ENCODE measurements around the gene PBX1.

Gene PBX1

GRCh38 chr1:164622068-164622845 is 63.3 kb downstream of the PBX1 start:
- DNase-seq: no peak

- no peak for DNase-seq
Measured at GRCh38 chr1:164623805-164624204, 64.8 kb downstream of the PBX1 start.

- no peak for DNase-seq
Measured at GRCh38 chr1:164624400-164624799, 65.4 kb downstream of the PBX1 start.

GRCh38 chr1:164625004-164625617 is 66.1 kb downstream of the PBX1 start:
- DNase-seq: no peak

GRCh38 chr1:164628772-164629171 is 69.8 kb downstream of the PBX1 start:
- DNase-seq: no peak

GRCh38 chr1:164629971-164630370 is 71.0 kb downstream of the PBX1 start:
- no peak for DNase-seq

- DNase-seq: peak; percentile 66
Measured at GRCh38 chr1:164630626-164631396, 71.8 kb downstream of the PBX1 start.

- DNase-seq: no peak
Measured at GRCh38 chr1:164631751-164632150, 72.8 kb downstream of the PBX1 start.

GRCh38 chr1:164633997-164634396 is 75.0 kb downstream of the PBX1 start:
- DNase-seq: no peak

GRCh38 chr1:164635059-164635802 is 76.2 kb downstream of the PBX1 start:
- no peak for DNase-seq

- no peak for DNase-seq
Measured at GRCh38 chr1:164635803-164636731, 77.1 kb downstream of the PBX1 start.

- DNase-seq: peak; percentile 18
Measured at GRCh38 chr1:164636757-164637156, 77.8 kb downstream of the PBX1 start.

- DNase-seq: peak; percentile 58
Measured at GRCh38 chr1:164637461-164638375, 78.7 kb downstream of the PBX1 start.

GRCh38 chr1:164638492-164639202 is 79.7 kb downstream of the PBX1 start:
- DNase-seq: no peak

GRCh38 chr1:164640686-164641352 is 81.8 kb downstream of the PBX1 start:
- DNase-seq: no peak

GRCh38 chr1:164641353-164641730 is 82.4 kb downstream of the PBX1 start:
- no peak for DNase-seq

GRCh38 chr1:164643018-164643417 is 84.0 kb downstream of the PBX1 start:
- no peak for DNase-seq

GRCh38 chr1:164644268-164644667 is 85.3 kb downstream of the PBX1 start:
- no peak for DNase-seq
